ENCODE data around the gene MRGPRX2. TPM values are rescaled to one million over a fixed set of nuclear protein-coding genes. Genes with fewer than 3 reads are reported as not detected.

MRGPRX2 gene
- total RNA-seq, 8 experiments from 2014 or later: 0.38 TPM; not detected in 7

DNA sequence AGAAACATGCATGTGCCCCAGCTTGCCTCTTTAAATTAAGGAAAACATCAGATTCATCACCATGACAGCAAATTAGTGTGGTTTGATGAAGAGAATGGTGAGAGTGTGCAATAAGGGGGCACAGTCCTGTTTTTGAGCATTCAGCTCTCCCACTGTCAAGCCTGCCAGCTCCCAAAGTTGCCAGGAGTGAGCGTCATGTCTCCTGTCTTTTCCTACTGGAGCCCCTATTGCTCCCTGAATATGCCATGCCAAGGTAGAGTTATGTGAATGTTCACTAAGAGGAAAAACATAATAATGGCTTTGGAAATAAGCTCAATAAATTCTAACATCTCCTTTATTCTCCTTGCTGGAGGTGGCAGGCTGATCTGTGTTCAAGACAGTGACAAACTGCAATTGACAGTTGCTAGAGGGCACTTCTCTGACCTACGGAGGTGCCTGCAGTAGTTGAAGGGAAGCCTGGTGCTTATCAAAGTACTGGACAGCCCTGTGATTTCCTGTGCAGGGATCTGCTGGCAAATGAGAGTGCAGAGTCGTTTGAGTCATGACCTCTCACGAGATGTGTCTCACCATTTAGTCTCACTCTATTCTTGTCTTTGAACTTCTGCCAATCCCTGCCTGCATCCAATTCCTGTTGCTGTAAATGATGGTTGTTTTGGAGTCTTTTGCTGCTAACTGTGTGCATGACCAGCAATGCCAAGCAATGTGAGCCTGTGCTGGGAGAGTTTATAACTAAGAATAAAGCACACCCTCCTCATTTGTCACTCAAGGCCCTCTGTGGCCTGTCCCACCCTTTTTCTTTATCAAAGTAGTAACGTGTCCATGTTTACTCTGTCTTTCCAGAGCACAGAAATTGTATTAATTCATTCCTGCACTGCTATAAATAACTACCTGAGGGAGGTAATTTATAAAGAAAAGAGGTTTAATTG is 34.8 kb downstream of the MRGPRX2 start:
- H3K27ac ChIP-seq: no peak overlapping the region
- H3K4me3 ChIP-seq: no peak overlapping the region
- 0 to 73% (median 35%) methylated on average over 1 to 3 of the region's 5 CpGs; no CpG with 5 or more reads in 1 of the 10 experiments for WGBS, 10 experiments
- H3K4me1 ChIP-seq (replicated peaks in 1 of 2): no peaks in the 10 kb centered on the region
- in situ Hi-C loops (cut with MboI; ENCODE audit: low pct_unique_long_range_greater_than_20kb in 2 of 9, low sequenced_read_pairs in 9 of 9, unreplicated experiment in 9 of 9): no loop called here
- ATAC-seq (replicated peaks in 6 of 8): no peak

DNA sequence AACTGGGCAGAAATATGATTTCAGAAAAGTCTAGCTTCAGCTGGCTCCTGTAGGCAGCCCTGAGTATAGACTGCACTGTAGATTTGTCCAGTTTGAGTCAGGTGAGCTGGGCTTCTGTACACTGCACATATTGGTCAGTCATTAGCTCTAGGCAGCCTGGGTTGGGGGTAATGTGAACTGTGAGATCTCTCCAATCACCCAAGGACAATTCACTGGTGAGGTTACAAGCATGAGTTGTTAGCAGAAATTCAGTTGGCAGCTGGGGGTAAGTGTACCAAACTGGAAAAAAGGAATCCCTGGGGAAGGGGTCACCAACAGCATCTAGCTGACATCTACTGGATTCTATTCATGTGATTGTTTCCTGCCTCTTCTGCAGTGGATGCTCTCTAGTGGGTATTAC is 39.7 kb downstream of the MRGPRX2 start:
- ATAC-seq (replicated peaks in 6 of 8): no peak
- in situ Hi-C loops (cut with MboI; ENCODE audit: low pct_unique_long_range_greater_than_20kb in 2 of 9, low sequenced_read_pairs in 9 of 9, unreplicated experiment in 9 of 9): no loop called here
- no peaks in the 10 kb centered on the region for H3K4me1 ChIP-seq (replicated peaks in 1 of 2)
- H3K27ac ChIP-seq: no peak overlapping the region
- H3K4me3 ChIP-seq: no peak overlapping the region

DNA sequence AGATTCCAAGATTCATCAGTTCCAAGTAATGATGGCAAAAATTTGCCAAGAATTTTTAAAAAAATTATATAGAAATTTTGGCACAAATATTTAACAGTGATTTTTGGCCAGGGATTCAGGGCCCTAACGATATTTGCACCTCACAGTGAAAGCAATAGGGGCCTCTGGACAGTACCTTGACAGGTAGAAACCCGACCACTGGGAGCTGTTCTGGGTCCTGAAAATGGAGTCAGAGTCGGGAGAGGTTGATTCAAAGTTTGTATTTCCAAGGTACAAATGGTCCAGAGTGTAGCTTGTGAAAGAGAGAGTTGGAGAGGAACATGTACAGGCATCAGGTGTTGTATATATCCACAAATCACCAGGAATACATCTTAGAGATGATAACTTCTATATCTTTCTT is 41.6 kb downstream of the MRGPRX2 start:
- ATAC-seq (replicated peaks in 6 of 8): no peak
- no peaks in the 10 kb centered on the region for H3K4me1 ChIP-seq (replicated peaks in 1 of 2)
- WGBS, 10 experiments: 0 to 21% (median 6%) methylated on average over 1 to 3 of the region's 3 CpGs; no CpG with 5 or more reads in 2 of the 10 experiments
- in situ Hi-C loops (cut with MboI; ENCODE audit: low pct_unique_long_range_greater_than_20kb in 2 of 9, low sequenced_read_pairs in 9 of 9, unreplicated experiment in 9 of 9): no loop called here
- H3K27ac ChIP-seq: no peak overlapping the region
- no peak overlapping the region for H3K4me3 ChIP-seq

DNA sequence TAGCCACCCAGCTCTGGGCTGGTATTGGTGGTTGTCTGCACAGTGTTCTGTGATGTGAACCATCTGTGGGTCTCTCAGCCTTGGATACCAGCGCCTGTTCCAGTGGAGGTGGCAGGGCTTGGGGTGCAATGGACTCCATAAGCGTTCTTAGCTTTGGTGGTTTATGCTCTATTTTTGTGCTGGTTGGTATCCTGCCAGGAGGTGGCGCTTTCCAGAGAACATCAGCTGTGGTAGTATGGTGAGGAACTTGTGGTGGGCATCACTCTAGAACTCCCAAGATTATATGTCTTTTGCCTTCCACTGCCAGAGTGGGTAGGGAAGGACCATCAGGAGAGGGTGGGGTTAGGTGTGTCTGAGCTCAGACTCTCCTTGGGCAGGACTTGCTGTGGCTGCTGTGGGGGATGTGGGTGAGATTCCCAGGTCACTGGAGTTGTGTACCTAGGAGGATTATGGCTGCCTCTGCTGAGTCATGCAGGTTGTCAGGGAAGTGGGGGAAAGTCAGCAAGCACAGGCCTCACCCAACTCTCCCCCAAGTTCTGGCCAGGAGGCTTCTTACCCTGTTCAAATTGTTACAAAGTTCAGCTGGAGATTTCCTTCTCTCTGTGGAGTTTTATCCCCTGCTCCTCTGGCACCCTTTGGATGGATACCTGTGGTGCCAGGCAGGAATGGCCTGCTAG is 47.2 kb downstream of the MRGPRX2 start:
- Histone ChIP-seq H3K27ac (no peak overlapping the region), H3K4me3 (no peak overlapping the region), H3K4me1 (replicated peaks in 1 of 2) (no peaks in the 10 kb centered on the region)
- WGBS, 10 experiments: 10 to 100% (median 59%) methylated on average over 1 to 3 of the region's 3 CpGs; no CpG with 5 or more reads in 6 of the 10 experiments
- ATAC-seq (replicated peaks in 6 of 8): no peak
- in situ Hi-C loops (cut with MboI; ENCODE audit: low pct_unique_long_range_greater_than_20kb in 2 of 9, low sequenced_read_pairs in 9 of 9, unreplicated experiment in 9 of 9): no loop called here

DNA sequence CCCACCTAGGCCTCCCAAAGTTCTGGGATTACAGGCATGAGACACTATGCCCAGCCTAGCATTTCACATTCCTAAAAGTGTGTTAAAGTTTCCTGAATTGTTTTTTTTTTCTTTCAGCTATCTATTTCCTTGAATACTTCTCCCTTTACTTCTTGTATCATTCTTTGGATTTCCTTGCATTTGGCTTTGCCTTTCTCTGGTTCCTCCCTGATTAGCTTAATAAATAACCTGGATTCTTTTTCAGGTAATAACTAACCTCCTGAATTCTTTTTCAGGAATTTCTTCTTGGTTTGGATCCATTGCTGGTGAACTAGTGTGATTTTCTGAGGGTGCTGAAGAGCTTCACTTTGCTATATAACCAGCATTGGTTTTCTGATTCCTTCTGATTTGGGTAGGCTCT is 47.9 kb downstream of the MRGPRX2 start:
- no peak overlapping the region for H3K27ac ChIP-seq
- no peaks in the 10 kb centered on the region for H3K4me1 ChIP-seq (replicated peaks in 1 of 2)
- no peak overlapping the region for H3K4me3 ChIP-seq
- ATAC-seq (replicated peaks in 6 of 8): no peak
- in situ Hi-C loops (cut with MboI; ENCODE audit: low pct_unique_long_range_greater_than_20kb in 2 of 9, low sequenced_read_pairs in 9 of 9, unreplicated experiment in 9 of 9): no loop called here

Other genes starting within 250 kb of the MRGPRX2 start
- gene MRGPRX1, start 121.3 kb downstream of the MRGPRX2 start, total RNA-seq: under 1 TPM in 2 of 8 experiments, not detected in 6; 0.18 to 0.57 TPM
- 10 to 100 TPM in 6 of 8 experiments, 1 to 10 TPM in 2; 7.5 to 22.3 (median 17.4) TPM for gene ZDHHC13, start 56.5 kb upstream of the MRGPRX2 start, total RNA-seq
- gene CSRP3, start 141.3 kb upstream of the MRGPRX2 start, total RNA-seq: under 1 TPM in 2 of 8 experiments, not detected in 6; 0.32 to 0.71 TPM
- 1 to 10 TPM in 4 of 8 experiments, under 1 TPM in 3, not detected in 1; 0.11 to 6.9 (median 1.1) TPM for gene E2F8, start 180.2 kb upstream of the MRGPRX2 start, total RNA-seq